RCC 7860 (cell line): ENCODE results near the gene TMEM179.

ENCODE experiments used
- DNase-seq: peaks from one replicate; pipeline ENCODE4 v3.0.0-alpha.2; 2015; ENCODE audit warnings: low spot score
- FAIRE-seq: peaks from 2 replicates; lab custom pipeline; 2012; peaks lifted over from hg19 to GRCh38; lab: Jason Lieb, UNC

The TMEM179 gene

DNA sequence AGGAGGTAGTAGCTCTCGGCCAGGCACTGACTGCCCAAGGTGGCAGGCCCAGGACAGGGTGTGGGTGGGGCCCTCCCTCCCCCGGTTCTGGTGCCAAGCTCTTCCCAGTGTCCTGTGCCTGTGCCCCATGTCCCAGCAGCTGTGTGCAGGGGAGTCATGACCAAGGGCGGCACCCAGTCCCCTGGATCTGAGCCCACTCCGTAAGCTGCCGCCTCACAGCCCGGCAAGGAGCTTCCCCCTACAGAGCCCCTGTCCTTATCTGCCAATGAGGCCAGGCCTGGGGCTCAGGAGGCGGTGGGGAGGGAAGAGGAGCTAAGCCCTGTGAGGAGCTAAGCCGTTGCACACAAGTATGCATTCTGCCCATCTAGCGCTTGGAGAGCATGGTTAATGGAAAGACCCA is 30.6 kb downstream of the TMEM179 start:
- DNase-seq: no peak
- FAIRE-seq: no peak

DNA sequence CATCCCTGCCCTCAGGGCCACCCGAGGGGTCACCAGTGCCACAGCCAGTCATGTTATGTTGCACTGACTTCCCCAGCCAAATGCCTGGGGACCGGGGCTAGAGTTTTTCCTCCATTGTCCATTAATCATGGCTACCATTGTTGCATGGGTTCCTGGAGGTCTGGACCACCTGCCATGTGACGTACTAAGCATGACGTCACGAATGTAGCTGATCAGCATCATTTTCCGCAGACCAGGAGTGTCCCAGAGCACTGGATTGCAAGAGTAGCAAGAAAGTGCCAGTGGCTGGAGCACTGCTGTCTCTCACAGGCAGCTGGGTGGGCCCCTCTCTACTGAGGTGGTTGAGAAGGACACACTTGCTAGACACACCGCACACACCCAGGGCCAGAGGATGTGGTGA is 31.9 kb downstream of the TMEM179 start:
- FAIRE-seq: no peak
- no peak for DNase-seq

DNA sequence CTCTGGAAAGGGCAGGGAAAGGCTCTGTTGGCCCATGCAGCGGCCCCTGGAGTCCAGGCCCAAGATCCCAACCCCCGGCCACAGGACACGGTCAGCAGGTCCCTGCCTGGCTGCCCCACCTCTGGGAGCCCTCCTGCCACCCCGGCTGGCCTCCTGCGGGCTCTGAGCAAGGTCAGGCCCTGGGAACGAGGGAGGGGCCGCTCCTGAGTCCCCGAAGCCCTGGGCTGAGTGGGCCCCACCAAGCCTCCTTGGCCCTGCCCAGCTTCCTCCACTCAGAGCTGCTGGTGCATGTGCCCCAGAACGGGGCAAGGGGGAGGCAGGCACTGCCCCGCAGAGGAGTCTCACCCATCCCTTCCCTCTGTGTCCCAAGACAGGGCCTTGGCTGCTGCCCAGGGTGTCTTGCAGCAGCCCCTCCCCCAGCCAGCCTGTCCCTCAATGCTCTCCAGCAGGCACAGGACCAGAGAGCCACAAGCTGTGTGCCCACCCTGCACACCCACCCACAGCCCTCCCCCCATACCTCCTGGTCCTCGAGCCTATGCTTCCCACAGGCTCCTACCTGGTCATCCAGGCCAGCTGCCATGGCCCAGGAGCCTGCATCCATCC is 32.4 kb downstream of the TMEM179 start:
- DNase-seq (no peak), FAIRE-seq (no peak)

DNA sequence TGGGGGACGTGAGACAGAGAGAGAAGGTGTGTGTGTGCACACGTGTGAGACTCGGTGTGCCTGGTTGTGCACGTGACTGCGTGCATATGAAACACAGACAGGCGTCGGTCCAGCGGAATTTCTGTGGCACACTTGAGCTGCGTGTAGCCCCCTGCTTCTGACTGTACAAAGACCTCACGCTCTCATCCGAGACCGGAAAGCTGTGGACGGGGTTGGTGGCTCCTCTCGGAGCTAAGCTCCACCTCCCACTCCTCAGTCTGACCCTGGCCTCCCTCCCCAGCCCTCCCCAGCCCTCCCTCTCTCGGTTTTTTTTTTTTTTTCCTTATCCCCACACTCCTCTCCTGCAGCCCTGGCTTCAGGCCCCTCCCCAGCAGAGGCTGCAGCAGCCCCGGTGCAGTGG is 33.3 kb downstream of the TMEM179 start:
- FAIRE-seq (no peak), DNase-seq (no peak)

DNA sequence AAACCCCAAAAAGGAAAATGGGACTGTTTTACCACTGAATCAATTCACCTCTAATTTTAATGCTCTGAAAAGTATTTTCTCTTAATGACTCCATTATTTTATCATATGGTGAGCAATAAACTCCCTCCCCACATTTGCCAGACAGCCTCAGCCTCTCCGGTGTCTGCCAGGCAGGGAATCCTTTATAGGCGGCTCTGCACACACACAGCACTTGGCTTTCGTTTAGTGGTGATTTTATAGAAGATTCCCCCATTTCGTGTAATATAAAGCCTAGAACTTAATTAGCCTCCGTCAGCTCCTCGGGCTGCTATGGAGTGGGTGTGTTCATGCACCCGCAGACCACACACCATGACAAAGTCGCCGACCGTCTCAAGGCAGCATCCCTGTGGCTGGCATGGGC is 35.1 kb downstream of the TMEM179 start:
- DNase-seq (no peak), FAIRE-seq (no peak)

DNA sequence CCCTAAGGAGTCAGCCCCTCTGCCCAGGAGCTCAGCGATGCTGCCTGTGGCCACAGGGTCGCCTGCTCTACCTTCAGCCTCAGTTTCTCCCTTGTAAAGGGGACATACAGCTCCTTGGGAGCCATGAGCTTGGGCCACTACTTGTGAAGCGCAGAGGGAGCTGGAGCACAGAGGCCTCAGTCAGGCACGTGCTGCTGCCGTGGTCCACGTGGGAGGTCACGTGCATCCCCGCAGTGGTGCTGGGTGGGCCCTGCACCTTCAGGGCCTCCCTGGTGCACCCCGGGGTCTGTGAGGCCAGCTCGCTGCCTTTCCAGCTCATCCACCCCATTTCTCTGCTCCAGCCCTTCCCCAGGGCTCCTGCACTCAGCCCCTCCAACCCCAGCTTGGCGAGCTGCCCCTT is 36.0 kb downstream of the TMEM179 start:
- FAIRE-seq: no peak
- DNase-seq: no peak

DNA sequence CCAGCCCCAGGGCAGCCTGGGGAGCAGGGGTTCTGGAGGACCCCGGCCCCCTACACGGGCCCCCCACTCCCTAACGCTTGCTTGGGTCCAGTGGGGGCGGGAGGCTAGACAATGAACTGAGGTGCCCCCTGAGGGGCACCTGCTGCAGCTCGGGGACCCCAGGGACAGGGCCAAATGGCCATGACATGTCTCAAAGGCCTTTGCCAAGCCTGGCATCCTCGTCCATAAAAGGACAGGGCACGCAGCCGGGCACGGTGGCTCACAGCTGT is 36.7 kb downstream of the TMEM179 start:
- no peak for FAIRE-seq

DNA sequence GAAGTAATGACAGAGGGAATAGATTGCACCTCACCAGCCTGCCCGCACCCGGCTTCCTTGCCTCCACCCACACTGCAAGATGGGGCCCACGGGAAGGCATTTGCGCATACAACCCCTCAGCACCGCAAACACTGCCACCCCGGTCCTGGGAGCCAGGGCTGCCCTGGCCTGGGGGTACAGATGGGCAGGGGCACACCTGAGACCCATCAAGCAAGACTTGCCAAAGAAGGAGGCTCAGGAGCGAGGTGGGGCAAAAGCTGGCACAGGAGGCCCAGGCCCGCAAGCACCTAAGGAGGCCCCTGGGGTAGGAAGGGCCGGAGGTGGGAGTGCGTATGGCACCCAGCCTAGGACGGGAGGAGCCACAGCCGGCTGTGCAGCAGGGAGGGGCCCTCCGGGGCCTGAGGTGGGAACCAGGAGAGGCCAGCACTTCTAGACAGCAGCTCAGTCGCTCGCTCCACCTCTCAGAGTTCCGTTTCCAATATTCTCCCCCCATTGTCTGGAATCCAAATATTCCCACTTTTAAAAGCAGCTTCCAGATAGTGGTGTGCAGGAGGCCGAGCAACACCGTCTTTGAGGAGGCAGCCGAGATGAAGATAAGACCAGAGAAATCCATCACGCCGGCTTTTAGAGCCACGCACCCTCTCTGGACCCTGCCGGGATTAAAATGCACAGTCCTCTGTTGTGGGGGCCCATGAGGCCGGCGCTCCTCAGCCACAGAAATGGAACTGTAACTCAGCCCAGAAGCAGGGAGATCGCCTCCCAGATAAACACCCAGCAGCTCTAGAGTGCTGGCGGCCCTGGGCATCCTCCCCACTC is 37.2 kb downstream of the TMEM179 start:
- FAIRE-seq (no peak), DNase-seq (no peak)

More for the DNA sequence above, 36.7 kb downstream of the TMEM179 start:
- no peak for DNase-seq

DNA sequence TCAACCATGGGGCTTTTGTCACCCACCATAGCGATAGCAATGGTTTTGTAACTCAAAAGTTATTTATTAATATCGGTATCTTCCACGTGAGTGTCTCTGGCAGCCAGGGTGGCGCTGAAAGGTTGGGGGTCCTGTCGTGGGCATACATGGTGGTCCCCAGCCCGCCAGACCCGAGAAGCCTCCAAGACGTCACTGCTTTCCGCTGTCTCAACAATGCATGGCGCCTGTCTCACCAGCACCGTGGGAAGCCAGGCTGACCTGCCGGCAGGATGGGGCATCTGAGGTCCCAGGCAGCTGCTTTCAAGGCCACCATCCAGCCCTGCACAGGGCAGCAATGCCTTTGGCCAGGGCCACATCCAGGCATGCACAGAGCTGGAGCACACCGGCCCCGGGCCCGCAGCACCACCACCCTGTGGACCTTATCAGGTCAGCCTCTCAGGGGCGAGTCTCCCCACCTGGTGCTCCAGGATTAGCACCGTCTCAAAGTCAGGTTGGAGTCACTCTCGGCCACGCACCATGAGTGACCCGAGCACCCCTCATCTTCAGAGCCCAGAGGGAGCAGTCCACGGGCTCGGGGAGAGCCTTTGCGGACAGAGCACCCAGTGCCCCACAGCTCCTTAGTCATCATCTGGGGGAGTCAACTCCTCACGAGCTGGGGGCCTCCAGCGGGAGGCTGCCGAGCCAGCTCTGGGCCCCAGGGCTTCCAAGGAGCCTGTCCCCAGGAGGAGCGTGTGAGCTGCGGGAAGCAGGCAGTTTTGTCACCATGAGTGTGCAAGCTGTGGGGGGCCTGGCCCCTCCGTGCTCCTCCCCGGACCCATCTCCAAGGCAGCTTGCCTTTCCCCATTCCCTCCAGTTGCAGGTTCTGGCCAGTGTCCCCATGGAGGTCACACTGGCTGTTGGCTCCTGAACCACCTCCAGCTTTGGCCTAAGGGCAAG is 39.6 kb downstream of the TMEM179 start:
- no peak for DNase-seq
- FAIRE-seq: no peak

DNA sequence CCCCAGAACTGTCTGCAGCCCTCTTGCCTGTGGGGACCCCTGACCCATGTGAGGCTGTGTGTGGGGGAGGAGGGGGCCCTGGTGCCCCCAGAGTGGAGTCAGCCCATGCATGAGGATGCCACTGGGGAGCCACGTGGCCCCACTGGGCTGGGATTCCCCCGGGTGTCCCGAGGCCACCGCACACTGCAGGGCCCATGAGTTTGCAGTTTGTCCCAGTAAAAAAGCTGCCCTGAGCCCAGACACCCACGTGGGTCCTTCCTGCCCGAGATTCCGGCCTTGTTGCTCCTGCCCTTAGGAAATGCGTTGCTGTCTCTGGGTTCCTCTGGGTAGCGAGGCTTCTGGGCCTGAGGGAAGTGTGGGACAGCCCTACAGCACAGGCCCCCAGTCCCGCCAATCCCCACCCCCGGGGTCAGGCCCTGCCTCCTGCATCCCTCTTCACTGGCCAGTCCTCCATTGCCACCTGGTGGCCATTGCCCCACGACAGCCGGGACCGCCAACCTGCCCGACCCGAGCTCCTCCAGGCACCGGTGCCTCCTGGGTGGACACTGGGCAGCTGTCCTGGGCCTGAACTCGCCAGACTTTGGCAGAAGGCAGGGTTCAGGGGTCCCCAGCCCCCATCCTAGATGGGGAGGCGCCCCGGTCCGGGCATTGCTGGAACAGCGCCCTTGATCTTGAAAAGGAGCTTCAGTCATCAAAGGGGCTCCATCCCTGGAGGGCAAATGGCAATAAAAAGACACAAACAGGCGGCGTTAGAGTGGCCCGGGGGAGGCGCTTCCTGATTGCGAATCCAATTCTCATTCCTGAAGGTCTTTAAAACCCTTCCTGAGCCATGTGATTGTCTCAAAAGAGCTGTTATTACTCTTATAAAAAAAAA is 40.6 kb downstream of the TMEM179 start:
- peak; percentile 5 for DNase-seq
- no peak for FAIRE-seq

DNA sequence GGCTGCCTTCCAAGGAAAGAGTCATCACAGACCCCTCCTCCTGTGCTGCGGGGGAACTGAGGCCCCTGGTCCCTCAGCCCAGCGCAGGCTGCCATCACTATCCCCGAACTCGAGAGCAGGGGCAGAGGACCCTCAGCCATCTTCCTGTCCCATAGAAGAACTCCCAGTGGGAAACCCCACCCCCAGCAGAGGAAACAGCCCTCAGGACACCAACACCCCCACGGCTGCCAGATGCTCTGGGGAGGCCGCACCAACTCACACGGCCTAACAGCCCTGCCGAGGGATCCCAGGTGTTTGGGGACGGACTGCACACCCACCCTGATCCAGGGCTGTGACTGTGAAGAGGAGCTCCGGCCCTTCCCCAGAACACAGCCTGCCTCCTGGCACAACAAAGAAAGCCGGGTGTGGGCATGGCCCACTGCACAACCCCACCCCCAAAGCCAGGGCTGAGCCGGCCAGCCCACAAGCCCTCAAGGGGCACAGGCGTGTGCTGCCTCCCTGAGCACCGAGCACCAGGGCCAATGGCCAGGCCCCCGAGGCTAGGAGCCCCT is 41.3 kb downstream of the TMEM179 start:
- no peak for DNase-seq
- FAIRE-seq: no peak

DNA sequence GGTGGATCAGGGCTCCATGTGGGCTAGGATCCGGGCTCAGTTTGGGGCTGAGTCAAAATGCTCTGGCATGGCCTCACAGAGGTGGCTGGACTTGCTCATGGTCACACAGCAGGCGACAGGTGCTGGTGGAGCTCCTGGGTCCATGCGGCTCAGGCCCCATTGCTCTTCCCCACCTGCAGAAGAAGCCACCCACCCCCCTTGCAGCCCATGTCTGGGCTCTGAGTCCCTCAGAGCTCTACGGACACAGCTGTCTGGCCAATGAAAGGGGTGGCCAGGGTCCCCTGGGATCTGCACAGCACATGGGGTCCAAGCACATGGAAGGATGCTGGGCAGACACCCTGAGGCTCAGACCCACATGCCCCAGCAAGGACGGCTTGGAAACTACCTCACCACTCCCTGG is 42.0 kb downstream of the TMEM179 start:
- FAIRE-seq: no peak

DNA sequence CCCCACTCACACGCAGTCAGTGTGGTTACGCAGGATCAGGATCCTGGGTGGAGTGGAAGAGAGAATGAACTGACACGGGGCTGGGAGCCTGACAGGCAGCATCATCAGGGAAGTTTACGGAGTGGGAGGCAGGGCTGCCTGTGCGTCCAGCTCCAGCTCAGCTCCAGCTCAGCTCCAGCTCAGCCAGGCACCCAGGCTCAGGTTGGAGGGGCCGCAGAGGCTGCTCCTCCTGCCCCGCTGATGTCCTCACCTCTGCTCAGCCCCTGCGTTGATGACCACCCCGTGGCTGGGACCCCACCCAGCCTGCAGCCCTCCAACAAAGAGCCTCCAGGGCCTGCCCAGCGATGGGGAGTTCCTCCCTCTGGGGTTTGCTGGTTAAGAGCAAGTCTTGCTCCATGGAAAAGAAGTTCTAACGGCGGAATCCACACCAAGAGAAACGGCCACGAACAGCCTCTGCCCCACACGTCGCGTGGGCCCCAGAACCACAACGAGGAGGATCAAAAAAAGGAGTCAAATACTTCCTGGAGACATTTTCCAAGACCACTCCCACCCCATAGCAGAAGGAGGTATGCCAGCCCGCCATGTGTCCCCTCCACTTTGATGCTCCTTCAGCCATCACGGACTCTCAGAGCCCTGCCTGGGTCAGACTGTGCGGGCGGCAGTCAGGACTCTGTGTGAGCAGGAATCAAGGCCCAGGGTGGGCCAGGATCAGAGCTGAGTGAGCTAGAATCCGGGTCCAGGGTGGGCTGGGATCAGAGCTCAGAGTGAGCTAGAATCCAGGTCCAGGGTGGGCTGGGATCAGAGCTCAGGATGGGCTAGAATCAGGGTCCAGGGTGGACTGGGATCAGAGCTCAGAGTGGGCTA is 42.7 kb downstream of the TMEM179 start:
- no peak for FAIRE-seq
- no peak for DNase-seq

More for the DNA sequence above, 42.0 kb downstream of the TMEM179 start:
- DNase-seq: no peak

DNA sequence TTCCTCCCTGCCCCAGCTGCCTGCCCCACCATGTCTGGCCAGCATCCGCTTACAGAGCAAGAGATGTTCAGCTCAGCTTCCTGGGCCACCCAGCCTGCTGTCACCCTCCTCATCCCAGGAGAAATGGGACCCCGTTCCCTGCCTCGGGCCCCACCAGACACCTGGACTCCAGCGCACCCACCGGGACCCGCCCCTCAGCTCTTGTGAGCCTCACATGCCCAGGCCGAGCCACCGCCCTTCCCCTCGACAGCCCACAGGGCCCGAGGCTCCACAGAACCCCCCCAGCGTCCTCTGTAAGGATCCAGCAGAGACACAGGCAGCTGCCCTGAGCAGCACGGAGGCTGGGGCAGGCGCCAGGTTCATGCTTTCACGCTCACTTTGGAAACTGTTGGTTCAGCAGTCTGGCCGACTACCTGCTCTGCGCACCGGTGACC is 43.4 kb downstream of the TMEM179 start:
- FAIRE-seq: no peak
- DNase-seq: no peak

DNA sequence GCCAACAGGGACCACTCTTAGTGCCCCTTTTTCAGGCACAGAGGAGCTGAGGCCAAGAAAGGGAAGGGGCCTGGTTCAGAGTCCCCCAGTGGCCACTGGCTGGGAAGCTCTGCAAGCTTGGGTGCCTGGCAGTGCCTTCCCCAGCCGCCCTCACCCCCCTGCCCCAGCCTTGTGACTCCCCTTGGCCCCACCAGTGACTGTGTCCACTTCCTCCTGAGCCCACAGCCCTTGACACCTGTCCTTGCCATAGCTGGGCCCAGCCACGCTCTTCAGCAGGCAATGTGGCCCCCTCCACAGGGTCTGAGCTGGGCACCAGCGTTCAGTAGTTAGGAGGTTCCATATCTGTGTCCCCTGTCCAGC is 44.0 kb downstream of the TMEM179 start:
- DNase-seq (no peak), FAIRE-seq (no peak)

DNA sequence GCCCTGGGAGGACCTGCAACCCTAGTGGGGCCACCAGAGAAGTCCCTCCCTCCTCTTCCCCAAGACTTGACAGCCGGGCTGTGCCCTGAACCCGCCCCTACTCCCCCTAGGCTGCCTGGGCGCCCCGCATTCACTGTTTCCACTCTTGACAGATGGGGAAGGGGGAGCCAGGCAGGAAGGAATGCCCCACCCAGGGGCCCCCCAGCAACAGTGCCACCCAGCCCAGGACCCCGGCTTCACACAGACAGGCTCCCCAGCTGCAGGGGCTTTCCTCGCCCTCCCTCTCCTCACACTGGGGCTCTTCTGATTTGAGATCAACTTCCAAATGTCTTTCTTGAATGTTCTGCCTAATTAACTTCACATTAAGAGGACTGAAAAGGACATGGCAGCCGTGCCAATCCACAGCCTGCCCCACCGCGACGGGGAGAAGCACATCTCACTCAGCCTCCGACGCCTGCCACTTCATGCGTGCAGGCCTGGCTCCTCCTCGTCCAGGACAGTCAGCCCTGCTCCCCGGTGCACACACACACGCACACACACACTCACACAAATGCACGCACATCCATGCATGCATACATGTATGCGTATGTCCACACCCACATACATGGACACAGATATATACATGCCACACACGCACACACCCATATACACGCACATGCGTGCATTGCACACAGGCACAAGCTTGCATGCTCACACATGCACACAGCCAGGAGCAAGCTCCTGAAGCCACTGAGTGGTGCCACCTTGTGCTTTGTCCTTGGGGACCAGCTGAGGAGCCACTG is 44.6 kb downstream of the TMEM179 start:
- no peak for FAIRE-seq
- DNase-seq: no peak

DNA sequence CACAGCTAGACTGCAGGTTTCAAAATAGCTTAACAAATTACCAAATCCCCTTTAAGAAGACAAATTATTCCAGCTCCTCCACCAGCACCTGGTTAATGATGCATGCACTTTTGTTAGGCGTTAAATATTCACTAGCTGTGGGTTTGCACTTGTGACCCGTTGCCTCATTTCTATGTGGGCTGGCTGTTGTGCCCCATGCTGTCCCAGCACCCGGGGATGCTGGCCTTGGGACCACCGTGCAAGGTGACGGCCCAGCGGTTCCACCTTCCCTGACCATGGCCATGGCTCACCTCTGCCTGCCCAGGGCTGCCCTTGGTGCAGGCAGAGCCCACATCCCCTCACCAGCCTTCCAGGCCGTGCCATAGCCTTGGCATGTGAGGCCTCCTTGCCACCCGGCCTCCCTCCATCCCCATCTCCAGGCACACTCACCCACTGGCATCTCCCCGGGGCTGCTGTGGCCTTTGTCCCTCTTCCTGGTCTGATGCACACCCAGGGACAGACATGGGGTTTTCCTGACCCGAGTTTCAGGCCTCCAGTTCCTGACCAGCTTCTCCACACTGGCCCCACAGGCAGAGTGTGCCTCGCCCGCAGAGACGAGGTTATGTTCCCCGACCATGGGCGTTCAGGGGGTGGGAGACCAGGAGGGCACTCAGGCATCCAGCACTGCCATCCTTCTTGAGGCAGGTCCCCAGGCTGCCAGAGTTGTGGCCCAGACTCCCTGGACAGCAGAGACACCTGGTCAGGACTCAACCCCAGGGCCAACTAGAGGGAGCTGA is 45.4 kb downstream of the TMEM179 start:
- no peak for FAIRE-seq

More for the DNA sequence above, 45.4 kb downstream of the TMEM179 start:
- DNase-seq: no peak
